VCaP (cell line): ENCODE results near the gene KLHL29.
"Not testable (repeated sequence)": the region's sequence is repeated elsewhere in the genome, so short reads cannot be mapped to it uniquely, and the experiment has no call there.

Experiments used
- H3K27ac ChIP-seq: fragments of 450-650 bp; 2 replicates; pipeline ENCODE4 v1.5.1; 2017
- CTCF ChIP-seq: fragments of 450-650 bp; conservative IDR thresholded peaks from 2 replicates; pipeline ENCODE4 v1.5.1; 2017; ENCODE audit warnings: mild to moderate bottlenecking, moderate library complexity

KLHL29 gene

GRCh38 chr2:23387221-23387550 lies 2.2 kb downstream of the KLHL29 start:
- H3K27ac ChIP-seq, result peak overlapping the region; percentile 67; the same call in 1 of the 2 replicates

GRCh38 chr2:23387845-23388244 lies 2.9 kb downstream of the KLHL29 start:
- TF ChIP-seq CTCF, result no peak
- H3K27ac ChIP-seq, result no peak overlapping the region

More at GRCh38 chr2:23387221-23387550, 2.2 kb downstream of the KLHL29 start:
- no peak for TF ChIP-seq CTCF

GRCh38 chr2:23388294-23388693 lies 3.3 kb downstream of the KLHL29 start:
- TF ChIP-seq CTCF, result no peak
- no peak overlapping the region for H3K27ac ChIP-seq

- TF ChIP-seq CTCF, result no peak
- no peak overlapping the region for H3K27ac ChIP-seq
Measured at GRCh38 chr2:23388756-23389514, 4.0 kb downstream of the KLHL29 start.

GRCh38 chr2:23390152-23390551 lies 5.2 kb downstream of the KLHL29 start:
- H3K27ac ChIP-seq, result no peak overlapping the region
- TF ChIP-seq CTCF, result no peak

- H3K27ac ChIP-seq, result not testable (repeated sequence)
Measured at GRCh38 chr2:23391237-23391736, 6.3 kb downstream of the KLHL29 start.

- no peak overlapping the region for H3K27ac ChIP-seq
- no peak for TF ChIP-seq CTCF
Measured at GRCh38 chr2:23393722-23394121, 8.7 kb downstream of the KLHL29 start.

GRCh38 chr2:23394700-23395099 lies 9.7 kb downstream of the KLHL29 start:
- no peak overlapping the region for H3K27ac ChIP-seq
- no peak for TF ChIP-seq CTCF
